ENCODE measurements around the gene ZBTB7A. TPM values are rescaled to one million over a fixed set of nuclear protein-coding genes. Genes with fewer than 3 reads are reported as not detected.

Gene ZBTB7A
- polyA plus RNA-seq, 2 of the 4 experiments (the other 2 are of a cell fraction): 2.3 to 11.6 TPM

GRCh38 chr19:4042064-4042730 is 24.5 kb downstream of the ZBTB7A start:
- no peaks in the 10 kb centered on the region for H3K9me3 ChIP-seq
- ChIA-PET CTCF (no interaction called here), POLR2A (no interaction called here)
- no peak for TF ChIP-seq CBX2 (IDR thresholded peaks at IDR 0.05; ENCODE audit: borderline replicate concordance, low read depth)
- no peak for TF ChIP-seq KDM5A (IDR thresholded peaks at IDR 0.05)
- TF ChIP-seq EHF (CRISPR knock-in tag; IDR thresholded peaks at IDR 0.05): no peak
- no peak for TF ChIP-seq JUNB (IDR thresholded peaks at IDR 0.05)
- TF ChIP-seq TP53 (CRISPR knock-in tag; IDR thresholded peaks at IDR 0.05): no peak
- TF ChIP-seq RFX5 (IDR thresholded peaks at IDR 0.05): no peak
- TF ChIP-seq HOXA7 (CRISPR knock-in tag; IDR thresholded peaks at IDR 0.05): no peak
- TF ChIP-seq PHF8 (IDR thresholded peaks at IDR 0.05; ENCODE audit: borderline replicate concordance, low read depth): no peak
- TF ChIP-seq, protein P1, sequence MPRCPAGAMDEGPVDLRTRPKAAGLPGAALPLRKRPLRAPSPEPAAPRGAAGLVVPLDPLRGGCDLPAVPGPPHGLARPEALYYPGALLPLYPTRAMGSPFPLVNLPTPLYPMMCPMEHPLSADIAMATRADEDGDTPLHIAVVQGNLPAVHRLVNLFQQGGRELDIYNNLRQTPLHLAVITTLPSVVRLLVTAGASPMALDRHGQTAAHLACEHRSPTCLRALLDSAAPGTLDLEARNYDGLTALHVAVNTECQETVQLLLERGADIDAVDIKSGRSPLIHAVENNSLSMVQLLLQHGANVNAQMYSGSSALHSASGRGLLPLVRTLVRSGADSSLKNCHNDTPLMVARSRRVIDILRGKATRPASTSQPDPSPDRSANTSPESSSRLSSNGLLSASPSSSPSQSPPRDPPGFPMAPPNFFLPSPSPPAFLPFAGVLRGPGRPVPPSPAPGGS (IDR thresholded peaks at IDR 0.05): no peak
- TF ChIP-seq HOXB13 (CRISPR knock-in tag; IDR thresholded peaks at IDR 0.05; ENCODE audit: low read depth): no peak
- TF ChIP-seq RAD21 (conservative IDR thresholded peaks at IDR 0.05 in 1 of 2, IDR thresholded peaks at IDR 0.05 in 1 of 2): no peak
- no peak for TF ChIP-seq CHD4 (IDR thresholded peaks at IDR 0.05; ENCODE audit: borderline replicate concordance)
- TF ChIP-seq REST (IDR thresholded peaks at IDR 0.05): no peak
- no peak for TF ChIP-seq POLR2AphosphoS2 (conservative IDR thresholded peaks at IDR 0.05; ENCODE audit: low read length)
- no peak for TF ChIP-seq NFE2L2 (conservative IDR thresholded peaks at IDR 0.05; ENCODE audit: low read length)
- no peak for TF ChIP-seq BHLHE40 (IDR thresholded peaks at IDR 0.05; ENCODE audit: low read depth, low read length)
- TF ChIP-seq JUN (IDR thresholded peaks at IDR 0.05): no peak
- TF ChIP-seq, protein P2, sequence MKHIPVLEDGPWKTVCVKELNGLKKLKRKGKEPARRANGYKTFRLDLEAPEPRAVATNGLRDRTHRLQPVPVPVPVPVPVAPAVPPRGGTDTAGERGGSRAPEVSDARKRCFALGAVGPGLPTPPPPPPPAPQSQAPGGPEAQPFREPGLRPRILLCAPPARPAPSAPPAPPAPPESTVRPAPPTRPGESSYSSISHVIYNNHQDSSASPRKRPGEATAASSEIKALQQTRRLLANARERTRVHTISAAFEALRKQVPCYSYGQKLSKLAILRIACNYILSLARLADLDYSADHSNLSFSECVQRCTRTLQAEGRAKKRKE (CRISPR knock-in tag; IDR thresholded peaks at IDR 0.05; ENCODE audit: low read depth): no peak
- no peak for TF ChIP-seq KDM1A (IDR thresholded peaks at IDR 0.05; ENCODE audit: low read depth)
- no peak for TF ChIP-seq CTCF (IDR thresholded peaks at IDR 0.05)
- H3K4me1 ChIP-seq: no peaks in the 10 kb centered on the region
- no peak overlapping the region for H3K27ac ChIP-seq
- no peak overlapping the region for H3K4me3 ChIP-seq
- DNase-seq (ENCODE audit: low read depth in 1 of 2, low spot score in 1 of 2) (no peak), FAIRE-seq (no peak), ATAC-seq (peak in 1 of 2 experiments; percentile 15; a peak in 4 of 6 replicates)
- WGBS (ENCODE audit: missing lambda C conversion rate): 92% methylated on average over 5 of the region's 14 CpGs
- no peak overlapping the region for H3K4me2 ChIP-seq

All from A549 (cell line).